HepG2 (cell line): ENCODE results near the gene UPK1A. TPM values are rescaled to one million over a fixed set of nuclear protein-coding genes. Genes with fewer than 3 reads are reported as not detected.

ENCODE experiments used
- ATAC-seq: fragments of 200-7000 bp; cut with Tn5 transposase; 3 replicates; pipeline ENCODE4 v1.9.1; 2020; ENCODE audit warnings: mild to moderate bottlenecking, moderate library complexity
- BruUV-seq: library from RNA; stranded (reverse); fragments of 400-500 nt; replicated peaks from 2 replicates; lab custom pipeline; 2021; lab: Mats Ljungman, UMichigan
- CTCF ChIA-PET: fragments of 300-600 bp; formaldehyde crosslinking; extraction: SDS; loops from one replicate; lab custom pipeline; 2021; ENCODE audit warnings: low total read pairs, inconsistent platforms, low intra/inter-chr PET ratio; lab: Yijun Ruan, JAX
- POLR2A ChIA-PET: fragments of 350-600 bp; sonication (Branson Sonifier 250); formaldehyde crosslinking; loops from one replicate; lab custom pipeline; 2020; ENCODE audit warnings: antibody characterized with exemption, inconsistent platforms; lab: Yijun Ruan, JAX
- DNase-seq: peaks from one replicate; pipeline ENCODE4 v3.0.0-alpha.2; 2015; ENCODE audit warnings: low spot score
- FAIRE-seq: peaks from 3 replicates; lab custom pipeline; 2011; peaks lifted over from hg19 to GRCh38; lab: Jason Lieb, UNC
- H2AFZ ChIP-seq: one replicate; pipeline ENCODE4 v1.6.1; 2011; ENCODE audit warnings: low read length, inconsistent platforms
- H3K27ac ChIP-seq: fragments of 300-600 bp; 3 replicates; pipeline ENCODE4 v1.8.0; 2011; ENCODE audit warnings: mixed run types, mild to moderate bottlenecking, mixed read lengths, low read length, inconsistent platforms; ENCODE audit not compliant: insufficient read depth; ENCODE audit errors: extremely low read length
- H3K27me3 ChIP-seq, 2 experiments: fragments of 200-600 bp in 1 of 2; 2 replicates in 1 of 2; 3 replicates in 1 of 2; pipeline versions ENCODE4 v1.6.0 to v1.8.0; 2011; ENCODE audit warnings: low read length in 2 of 2, mild to moderate bottlenecking in 2 of 2, moderate library complexity in 2 of 2, inconsistent platforms in 1 of 2; ENCODE audit not compliant: insufficient read depth in 2 of 2, control insufficient read depth in 1 of 2
- H3K36me3 ChIP-seq, 2 experiments: fragments of 200-600 bp in 1 of 2; replicated peaks in 1 of 2; 2 replicates in 1 of 2; 3 replicates in 1 of 2; pipeline versions ENCODE4 v1.5.1 to v1.8.0; 2011; ENCODE audit warnings: low read length in 2 of 2, inconsistent platforms in 1 of 2; ENCODE audit not compliant: insufficient read depth in 2 of 2, control insufficient read depth in 1 of 2
- H3K4me1 ChIP-seq: 2 replicates; pipeline ENCODE4 v1.5.1; 2012; ENCODE audit warnings: low read length, inconsistent platforms; ENCODE audit not compliant: insufficient read depth
- H3K4me2 ChIP-seq: 2 replicates; pipeline ENCODE4 v1.6.0; 2011; ENCODE audit warnings: low read depth, low read length, inconsistent platforms
- H3K4me3 ChIP-seq, 3 experiments: fragments of 200-600 bp in 1 of 3; sonication (generic), shearing (Covaris generic) in 1 of 3; replicated peaks in 1 of 3; 2 replicates each; pipeline ENCODE4 v1.5.1; 2011 to 2016; ENCODE audit warnings: low read length in 3 of 3, inconsistent platforms in 2 of 3, low read depth in 2 of 3, mild to moderate bottlenecking in 2 of 3, control low read depth in 1 of 3, mixed read lengths in 1 of 3; ENCODE audit not compliant: insufficient read depth in 1 of 3
- H3K79me2 ChIP-seq: one replicate; pipeline ENCODE4 v1.6.1; 2011; ENCODE audit warnings: low read length, inconsistent platforms; ENCODE audit not compliant: insufficient read depth
- H3K9ac ChIP-seq: 2 replicates; pipeline ENCODE4 v1.6.0; 2011; ENCODE audit warnings: mild to moderate bottlenecking, low read depth, low read length, inconsistent platforms; ENCODE audit not compliant: insufficient read depth
- H3K9me3 ChIP-seq: 2 replicates; pipeline ENCODE4 v1.5.1; 2012; ENCODE audit warnings: mild to moderate bottlenecking, low read length
- H4K20me1 ChIP-seq: 2 replicates; pipeline ENCODE4 v1.6.0; 2011; ENCODE audit warnings: inconsistent platforms, mild to moderate bottlenecking, low read length, moderate library complexity; ENCODE audit not compliant: insufficient read depth
- ATF1 ChIP-seq: IDR thresholded peaks from 2 replicates; pipeline ENCODE4 v1.6.1; 2016; ENCODE audit warnings: mild to moderate bottlenecking, control low read depth
- HNRNPH1 ChIP-seq: fragments of 200-400 bp; formaldehyde crosslinking; optimal IDR thresholded peaks from 2 replicates; pipeline ENCODE3; 2017; ENCODE audit warnings: mild to moderate bottlenecking, low read depth, low read length
- MXD3 ChIP-seq: IDR thresholded peaks from 2 replicates; pipeline ENCODE4 v1.6.1; 2016; ENCODE audit warnings: mild to moderate bottlenecking, missing biosample characterization, missing genetic modification reagents
- PPARG ChIP-seq: conservative IDR thresholded peaks from 2 replicates; pipeline ENCODE4 v1.6.1; 2016; ENCODE audit warnings: missing biosample characterization, missing genetic modification reagents
- RELA ChIP-seq: sonication (generic); formaldehyde crosslinking; IDR thresholded peaks from 2 replicates; pipeline ENCODE4 v1.4.0; 2020; ENCODE audit warnings: missing genetic modification reagents
- RFXAP ChIP-seq: sonication (generic); formaldehyde crosslinking; IDR thresholded peaks from 2 replicates; pipeline ENCODE4 v1.4.0; 2020; ENCODE audit warnings: missing genetic modification reagents, borderline replicate concordance
- SCMH1 ChIP-seq: sonication (generic); formaldehyde crosslinking; IDR thresholded peaks from 2 replicates; pipeline ENCODE4 v1.9.0; 2021; ENCODE audit warnings: missing genetic modification reagents, mild to moderate bottlenecking, borderline replicate concordance
- SIN3B ChIP-seq: fragments of 150-350 bp; IDR thresholded peaks from 2 replicates; pipeline ENCODE4 v1.6.1; 2014; ENCODE audit warnings: low read length
- TOE1 ChIP-seq: sonication (generic); formaldehyde crosslinking; IDR thresholded peaks from 2 replicates; pipeline ENCODE4 v1.4.0; 2020; ENCODE audit warnings: mild to moderate bottlenecking, missing genetic modification reagents
- ZMYM3 ChIP-seq: sonication (generic); formaldehyde crosslinking; IDR thresholded peaks from 2 replicates; pipeline ENCODE4 v1.5.1; 2020; ENCODE audit warnings: mild to moderate bottlenecking, missing genetic modification reagents
- ZNF225 ChIP-seq: sonication (generic); formaldehyde crosslinking; IDR thresholded peaks from 2 replicates; pipeline ENCODE4 v1.4.0; 2020; ENCODE audit warnings: mild to moderate bottlenecking, missing genetic modification reagents
- ZNF275 ChIP-seq: sonication (generic); formaldehyde crosslinking; IDR thresholded peaks from 2 replicates; pipeline ENCODE4 v1.8.0; 2022; ENCODE audit warnings: missing genetic modification reagents, mild to moderate bottlenecking, inconsistent platforms, borderline replicate concordance
- ZNF7 ChIP-seq: IDR thresholded peaks from 2 replicates; pipeline ENCODE4 v1.6.1; 2016; ENCODE audit warnings: missing biosample characterization, missing genetic modification reagents
- ZNF768 ChIP-seq: sonication (generic); formaldehyde crosslinking; IDR thresholded peaks from 2 replicates; pipeline ENCODE4 v1.4.0; 2020; ENCODE audit warnings: missing genetic modification reagents
- WGBS: methylation state at CpG from one replicate; pipeline ENCODE4 v1.1.6; 2017; ENCODE audit warnings: low lambda C conversion rate; 5-methylcytosine and 5-hydroxymethylcytosine counted together
- in situ Hi-C: cut with HindIII; loops from 2 replicates; pipeline ENCODE4 v1.10.0; 2017; ENCODE audit warnings: low pct_unique_long_range_greater_than_20kb; ENCODE audit not compliant: extremely low pct_ligation_motif_present
- intact Hi-C: fragments of 100-400 bp; cut with micrococcal nuclease; formaldehyde crosslinking; loops from one replicate; pipeline ENCODE4 v1.10.0; 2022; ENCODE audit not compliant: unreplicated experiment
- polyA plus RNA-seq, 8 experiments: library from polyadenylated mRNA; depleted of rRNA in 3 of 8; stranded (reverse) in 7 of 8; unstranded in 1 of 8; fragments of >200 nt; fragmentation: Illumina TruSeq in 4 of 8; extraction: Trizol in 4 of 8; gene quantifications; 2 replicates each; pipeline versions ENCODE4 v1.2.1 to v1.2.3, GENCODE V29; 2011 to 2016; ENCODE audit warnings: low read depth in 4 of 8, missing spikeins in 1 of 8, mixed read lengths in 1 of 8; ENCODE audit not compliant: insufficient read depth in 1 of 8
- total RNA-seq, 5 experiments: library from RNA; depleted of rRNA; stranded (reverse); fragments of >200 nt; fragmentation: Illumina TruSeq; extraction: Trizol; gene quantifications; 2 replicates each; pipeline ENCODE4 v1.2.3, GENCODE V29; 2016; ENCODE audit warnings: low read depth in 1 of 5

Gene UPK1A
- total and polyA plus RNA-seq, 2 of the 13 experiments (the other 11 are each of a cell fraction or from before 2014, with no cell fraction given): 2.9 TPM; not detected in 1

- TF ChIP-seq SCMH1 (no peak), ZNF275 (CRISPR knock-in tag) (no peak), PPARG (CRISPR knock-in tag) (no peak), HNRNPH1 (no peak), MXD3 (CRISPR knock-in tag) (peak; percentile 48; the same call in 1 of the 2 replicates), ZNF7 (no peak), TOE1 (no peak), RFXAP (CRISPR knock-in tag) (peak; percentile 38; the same call in 1 of the 2 replicates), SIN3B (no peak), RELA (CRISPR knock-in tag) (no peak), ZNF225 (CRISPR knock-in tag) (0 out of 2 replicates have a peak, but pooled peaks have one; percentile 38)
Observed at GRCh38 chr19:35673121-35673804, 6.9 kb downstream of the UPK1A start (continued).

GRCh38 chr19:35675589-35676140 is 9.3 kb downstream of the UPK1A start:
- 32% methylated on average over 14 of the region's 15 CpGs for WGBS
- DNase-seq: no peak
- no peak for ATAC-seq

More at GRCh38 chr19:35675589-35676140, 9.3 kb downstream of the UPK1A start:
- in situ Hi-C loops (no loop called here), intact Hi-C loops (no loop called here)
- H3K4me2 ChIP-seq: no peak overlapping the region
- H3K4me3 ChIP-seq: no peak overlapping the region
- BruUV-seq: no TSS peak
- H3K9me3 ChIP-seq: no peaks in the 10 kb centered on the region
- H3K9ac ChIP-seq: no peak overlapping the region
- no peaks in the 10 kb centered on the region for H3K27me3 ChIP-seq
- ChIA-PET POLR2A (no interaction called here), CTCF (no interaction called here)
- no peak overlapping the region for H2AFZ ChIP-seq
- no peaks in the 10 kb centered on the region for H4K20me1 ChIP-seq
- peaks cover 30% of the 10 kb centered on the region for H3K4me1 ChIP-seq
- no peak overlapping the region for H3K27ac ChIP-seq
- peak; percentile 98 for TF ChIP-seq ZNF768 (CRISPR knock-in tag)
- no peak for TF ChIP-seq ATF1
- TF ChIP-seq ZMYM3: peak; percentile 73
- no peaks in the 10 kb centered on the region for H3K36me3 ChIP-seq
- H3K79me2 ChIP-seq: no peaks in the 10 kb centered on the region
- FAIRE-seq: no peak
